Activated CD8-positive, alpha-beta T cell treated with anti-CD3 and anti-CD28 coated beads, Interleukin-2, amount 10 ng/mL, durations not matched to agents 7 days and 5 days (primary cell): ENCODE results near the gene CTU2. TPM values are rescaled to one million over a fixed set of nuclear protein-coding genes. Genes with fewer than 3 reads are reported as not detected.
A peak's percentile ranks its signal among the peaks of the same experiment; 100 is the strongest.

Source experiments
- ATAC-seq: fragments of 150-1000 bp; cut with Tn5 transposase; one replicate; pipeline ENCODE4 v1.10.0; 2021; ENCODE audit warnings: moderate library complexity
- CTCF ChIA-PET: fragments of 350-600 bp; sonication (Branson Sonifier 250); formaldehyde crosslinking; loops from one replicate; lab custom pipeline; 2021; ENCODE audit warnings: antibody characterized with exemption; lab: Charles Lee
- POLR2A ChIA-PET: fragments of 350-600 bp; sonication (Branson Sonifier 250); formaldehyde crosslinking; loops from one replicate; lab custom pipeline; 2021; ENCODE audit warnings: antibody characterized with exemption; lab: Charles Lee
- DNase-seq: peaks from one replicate; pipeline ENCODE4 v3.0.0-alpha.2; 2020
- H3K27ac Mint-ChIP-seq: one replicate; pipeline ENCODE4 v1.8.0; 2021; ENCODE audit warnings: mild to moderate bottlenecking, mixed read lengths
- H3K27me3 Mint-ChIP-seq: one replicate; pipeline ENCODE4 v1.8.0; 2021; ENCODE audit warnings: low read depth, mixed read lengths
- H3K36me3 Mint-ChIP-seq: one replicate; pipeline ENCODE4 v1.8.0; 2021; ENCODE audit warnings: low read depth, mixed read lengths
- H3K4me1 Mint-ChIP-seq: one replicate; pipeline ENCODE4 v1.8.0; 2021; ENCODE audit warnings: low read depth, mixed read lengths
- H3K4me3 Mint-ChIP-seq: one replicate; pipeline ENCODE4 v1.8.0; 2021; ENCODE audit warnings: mild to moderate bottlenecking, mixed read lengths
- H3K9me3 Mint-ChIP-seq: one replicate; pipeline ENCODE4 v1.8.0; 2022; ENCODE audit warnings: mixed read lengths; ENCODE audit not compliant: insufficient read depth
- total RNA-seq, 2 experiments: library from RNA; stranded (reverse); gene quantifications; one replicate each; pipeline ENCODE4 v1.2.3, GENCODE V29; 2021

The CTU2 gene
- 10 to 100 TPM; 27.5 to 29.2 TPM for total RNA-seq

- H3K27me3 Mint-ChIP-seq: no peaks in the 10 kb centered on the region
- DNase-seq: peak; percentile 93
- H3K9me3 Mint-ChIP-seq: no peaks in the 10 kb centered on the region
- H3K27ac Mint-ChIP-seq: peak within 1 kb of the TSS; percentile 100
- H3K4me3 Mint-ChIP-seq: peak within 1 kb of the TSS; percentile 99
- ChIA-PET CTCF (interaction anchor here (1.0 to 1.5 kb wide), 2 partner anchors 19 to 76 kb away, joined by 3 to 10 read pairs; no protein-coding TSS in a partner anchor), POLR2A (interaction anchor here (0.6 to 1.1 kb wide), 3 partner anchors 11 to 136 kb away, joined by 3 to 5 read pairs (median 3); partner anchors contain the start of genes APRT and ZC3H18)
- H3K4me1 Mint-ChIP-seq: peaks cover 44% of the 10 kb centered on the region
- peak; percentile 66 for ATAC-seq
- H3K36me3 Mint-ChIP-seq: peaks cover 25% of the 10 kb centered on the region
Observed at GRCh38 chr16:88706229-88706964, at the start of gene CTU2, which contains the start of gene RNF166. TSS of gene CTU2 (plus strand) at chr16:88706503. CDS start at chr16:88706531, 28 bp downstream. TSS of gene RNF166 (minus strand) at chr16:88706408. CDS start at chr16:88706325, 83 bp downstream.

GRCh38 chr16:88657371-88657770 lies 48.9 kb upstream of the CTU2 start:
- H3K27ac Mint-ChIP-seq: no peak overlapping the region
- H3K9me3 Mint-ChIP-seq: no peaks in the 10 kb centered on the region
- H3K27me3 Mint-ChIP-seq: no peaks in the 10 kb centered on the region
- H3K4me3 Mint-ChIP-seq: no peak overlapping the region
- no peak for ATAC-seq
- no peak for DNase-seq
- peaks cover 23% of the 10 kb centered on the region for H3K36me3 Mint-ChIP-seq
- CTCF ChIA-PET: no interaction called here
- POLR2A ChIA-PET: no interaction called here
- H3K4me1 Mint-ChIP-seq: peaks cover 19% of the 10 kb centered on the region

GRCh38 chr16:88658714-88659113 lies 47.6 kb upstream of the CTU2 start:
- peaks cover 16% of the 10 kb centered on the region for H3K4me1 Mint-ChIP-seq
- ChIA-PET POLR2A (no interaction called here), CTCF (no interaction called here)
- no peak overlapping the region for H3K4me3 Mint-ChIP-seq
- ATAC-seq (no peak), DNase-seq (no peak)
- H3K27ac Mint-ChIP-seq: no peak overlapping the region
- peaks cover 23% of the 10 kb centered on the region for H3K36me3 Mint-ChIP-seq
- H3K27me3 Mint-ChIP-seq: no peaks in the 10 kb centered on the region
- no peaks in the 10 kb centered on the region for H3K9me3 Mint-ChIP-seq

DNA sequence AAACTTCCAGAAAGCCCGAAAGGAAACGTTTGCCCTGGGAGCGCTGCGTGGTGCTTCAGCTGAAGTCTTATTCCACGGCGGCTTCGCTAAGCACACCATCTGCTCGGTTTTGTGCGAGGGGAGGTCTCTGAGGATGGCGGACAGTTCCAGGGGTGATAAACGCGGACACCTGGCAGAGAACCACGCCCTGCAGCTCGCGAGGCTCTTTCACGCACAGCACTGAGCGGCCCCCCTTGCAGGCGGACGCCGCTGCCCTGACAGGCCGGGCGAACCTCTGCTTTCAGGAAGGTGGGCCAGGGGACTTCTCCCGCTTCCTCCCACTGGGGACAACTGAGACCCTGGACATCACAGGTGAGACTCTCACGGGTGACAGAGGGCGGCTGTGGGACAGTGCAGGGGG lies 47.1 kb upstream of the CTU2 start:
- Mint-ChIP-seq H3K4me1 (peaks cover 18% of the 10 kb centered on the region), H3K36me3 (peaks cover 23% of the 10 kb centered on the region), H3K27me3 (no peaks in the 10 kb centered on the region), H3K4me3 (no peak overlapping the region), H3K9me3 (no peaks in the 10 kb centered on the region), H3K27ac (no peak overlapping the region)
- CTCF ChIA-PET: no interaction called here
- POLR2A ChIA-PET: no interaction called here
- DNase-seq: no peak
- ATAC-seq: no peak

DNA sequence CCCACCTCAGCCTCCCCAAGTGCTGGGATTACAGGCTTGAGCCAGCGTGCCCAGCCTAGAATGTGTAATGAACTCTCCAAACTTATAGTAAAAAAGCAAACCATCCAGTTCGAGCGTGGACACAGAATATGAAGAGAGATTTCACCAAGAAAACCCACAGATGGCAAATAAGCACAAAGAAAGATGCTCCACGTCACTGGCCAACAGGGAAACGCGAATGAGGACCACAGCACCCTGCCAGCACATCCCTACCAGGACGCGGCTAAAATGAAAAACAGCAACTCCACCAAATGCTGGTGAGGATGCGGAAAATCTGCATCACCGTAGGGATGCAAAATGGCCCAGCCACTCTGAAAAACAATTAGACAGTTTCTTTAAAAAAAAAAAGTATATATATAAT lies 44.8 kb upstream of the CTU2 start:
- Mint-ChIP-seq H3K4me1 (peaks cover 24% of the 10 kb centered on the region), H3K36me3 (peaks cover 20% of the 10 kb centered on the region), H3K9me3 (no peaks in the 10 kb centered on the region), H3K4me3 (peak overlapping the region; percentile 27), H3K27ac (no peak overlapping the region), H3K27me3 (no peaks in the 10 kb centered on the region)
- POLR2A ChIA-PET: interaction anchor here (1.6 kb wide), 1 partner anchor 40 kb away, joined by 7 read pairs; no protein-coding TSS in a partner anchor
- CTCF ChIA-PET: interaction anchor here (1.9 kb wide), 1 partner anchor 12 kb away, joined by 4 read pairs; no protein-coding TSS in a partner anchor
- no peak for ATAC-seq
- DNase-seq: no peak

- Mint-ChIP-seq H3K36me3 (peaks cover 22% of the 10 kb centered on the region), H3K4me3 (peak overlapping the region; percentile 96), H3K4me1 (peaks cover 24% of the 10 kb centered on the region), H3K9me3 (no peaks in the 10 kb centered on the region), H3K27ac (peak overlapping the region; percentile 90), H3K27me3 (no peaks in the 10 kb centered on the region)
- POLR2A ChIA-PET: interaction anchor here (0.6 to 1.6 kb wide), 2 partner anchors 10 to 39 kb away, joined by 3 to 7 read pairs; no protein-coding TSS in a partner anchor
- CTCF ChIA-PET: interaction anchor here (0.7 to 1.9 kb wide), 4 partner anchors 10 to 92 kb away, joined by 3 to 6 read pairs (median 4); partner anchors contain the start of gene ZC3H18
- DNase-seq (peak; percentile 37), ATAC-seq (peak; percentile 4)
Observed at GRCh38 chr16:88662222-88662842, 44.0 kb upstream of the CTU2 start.

DNA sequence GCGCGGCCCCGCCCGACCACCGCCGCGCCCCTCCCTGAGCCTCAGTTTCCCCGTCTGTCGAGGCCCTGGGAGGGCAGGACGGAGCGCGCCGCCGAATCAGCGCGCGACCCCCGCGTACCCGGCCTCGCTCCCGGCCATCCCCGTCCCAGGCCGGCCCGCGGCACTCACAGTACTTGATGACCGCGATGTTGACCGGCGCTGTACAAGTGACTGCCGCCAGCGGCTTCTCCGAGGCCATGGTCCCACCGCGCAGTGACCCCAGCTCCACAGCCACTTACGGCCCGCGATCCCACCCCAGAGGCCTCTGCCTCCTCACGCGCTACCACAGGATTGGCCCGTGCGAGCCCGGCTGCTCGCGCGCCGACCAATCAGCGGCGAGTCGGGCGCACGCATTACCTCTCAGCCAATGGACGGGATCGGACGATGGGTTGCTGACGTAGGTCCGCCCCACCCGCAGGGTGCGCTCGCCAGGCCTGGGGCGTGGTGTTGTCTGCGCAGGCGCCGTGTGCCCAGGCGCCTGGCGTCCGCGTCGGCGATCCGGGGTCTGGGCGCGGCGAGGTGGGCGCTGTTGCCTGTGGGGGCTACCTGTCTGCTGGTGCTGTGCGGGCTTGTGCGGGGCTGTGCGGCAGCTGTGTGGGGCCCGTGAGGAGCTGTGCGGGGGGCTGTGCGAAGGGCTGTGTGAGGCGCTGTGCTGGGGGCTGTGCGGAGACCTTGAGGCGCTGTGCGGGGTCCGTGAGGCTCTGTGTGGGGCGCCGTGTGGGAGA lies 43.3 kb upstream of the CTU2 start, which contains the start of gene MVD:
TSS of gene MVD (minus strand) at position 249 of the 764 bp plus-strand sequence. CDS start at position 238, 11 bp downstream.
- Mint-ChIP-seq H3K36me3 (peaks cover 22% of the 10 kb centered on the region), H3K4me3 (peak within 1 kb of the TSS; percentile 96), H3K27me3 (no peaks in the 10 kb centered on the region), H3K9me3 (no peaks in the 10 kb centered on the region), H3K27ac (peak within 1 kb of the TSS; percentile 94), H3K4me1 (peaks cover 24% of the 10 kb centered on the region)
- DNase-seq: peak; percentile 98
- ChIA-PET CTCF (interaction anchor here (0.7 to 1.9 kb wide), 4 partner anchors 9 to 92 kb away, joined by 3 to 6 read pairs (median 4); partner anchors contain the start of gene ZC3H18), POLR2A (interaction anchor here (0.6 to 2.2 kb wide), 3 partner anchors 11 to 40 kb away, joined by 3 to 7 read pairs (median 7); no protein-coding TSS in a partner anchor)
- ATAC-seq: peak; percentile 99

GRCh38 chr16:88665148-88665547 lies 41.2 kb upstream of the CTU2 start:
- ChIA-PET CTCF (interaction anchor here (1.2 to 2.7 kb wide), 2 partner anchors 20 to 40 kb away, joined by 3 to 9 read pairs; no protein-coding TSS in a partner anchor), POLR2A (interaction anchor here (2.2 kb wide), 1 partner anchor 38 kb away, joined by 7 read pairs; no protein-coding TSS in a partner anchor)
- DNase-seq (no peak), ATAC-seq (no peak)
- Mint-ChIP-seq H3K4me1 (peaks cover 22% of the 10 kb centered on the region), H3K27ac (no peak overlapping the region), H3K36me3 (peaks cover 20% of the 10 kb centered on the region), H3K4me3 (peak overlapping the region; percentile 19), H3K27me3 (no peaks in the 10 kb centered on the region), H3K9me3 (no peaks in the 10 kb centered on the region)

- Mint-ChIP-seq H3K4me1 (peaks cover 22% of the 10 kb centered on the region), H3K9me3 (no peaks in the 10 kb centered on the region), H3K36me3 (peaks cover 19% of the 10 kb centered on the region), H3K4me3 (no peak overlapping the region), H3K27ac (no peak overlapping the region), H3K27me3 (no peaks in the 10 kb centered on the region)
- ChIA-PET POLR2A (interaction anchor here (2.2 kb wide), 1 partner anchor 38 kb away, joined by 7 read pairs; no protein-coding TSS in a partner anchor), CTCF (interaction anchor here (1.2 to 2.7 kb wide), 2 partner anchors 19 to 40 kb away, joined by 3 to 9 read pairs; no protein-coding TSS in a partner anchor)
- DNase-seq (no peak), ATAC-seq (no peak)
Observed at GRCh38 chr16:88665570-88665969, 40.7 kb upstream of the CTU2 start.

- Mint-ChIP-seq H3K27ac (peak overlapping the region; percentile 27), H3K4me1 (peaks cover 11% of the 10 kb centered on the region), H3K9me3 (no peaks in the 10 kb centered on the region), H3K27me3 (no peaks in the 10 kb centered on the region), H3K36me3 (peaks cover 13% of the 10 kb centered on the region), H3K4me3 (no peak overlapping the region)
- CTCF ChIA-PET: no interaction called here
- POLR2A ChIA-PET: interaction anchor here (0.6 kb wide), 1 partner anchor 35 kb away, joined by 3 read pairs; no protein-coding TSS in a partner anchor
- DNase-seq (no peak), ATAC-seq (no peak)
Observed at GRCh38 chr16:88667461-88667860, 38.8 kb upstream of the CTU2 start.
